CMK (cell line): ENCODE measurements around the gene TDRD7.

ENCODE experiments used
- DNase-seq: peaks from one replicate; pipeline ENCODE4 v3.0.0-alpha.2; 2010; ENCODE audit warnings: low read depth

The TDRD7 gene

GRCh38 chr9:97411789-97412625 is at the start of gene TDRD7:
TSS of gene TDRD7 (plus strand) at chr9:97412096. CDS start at chr9:97428466, 16,370 bp downstream.
- peak; percentile 70 for DNase-seq

GRCh38 chr9:97362777-97363545 is 48.9 kb upstream of the TDRD7 start:
- DNase-seq, result no peak

DNA sequence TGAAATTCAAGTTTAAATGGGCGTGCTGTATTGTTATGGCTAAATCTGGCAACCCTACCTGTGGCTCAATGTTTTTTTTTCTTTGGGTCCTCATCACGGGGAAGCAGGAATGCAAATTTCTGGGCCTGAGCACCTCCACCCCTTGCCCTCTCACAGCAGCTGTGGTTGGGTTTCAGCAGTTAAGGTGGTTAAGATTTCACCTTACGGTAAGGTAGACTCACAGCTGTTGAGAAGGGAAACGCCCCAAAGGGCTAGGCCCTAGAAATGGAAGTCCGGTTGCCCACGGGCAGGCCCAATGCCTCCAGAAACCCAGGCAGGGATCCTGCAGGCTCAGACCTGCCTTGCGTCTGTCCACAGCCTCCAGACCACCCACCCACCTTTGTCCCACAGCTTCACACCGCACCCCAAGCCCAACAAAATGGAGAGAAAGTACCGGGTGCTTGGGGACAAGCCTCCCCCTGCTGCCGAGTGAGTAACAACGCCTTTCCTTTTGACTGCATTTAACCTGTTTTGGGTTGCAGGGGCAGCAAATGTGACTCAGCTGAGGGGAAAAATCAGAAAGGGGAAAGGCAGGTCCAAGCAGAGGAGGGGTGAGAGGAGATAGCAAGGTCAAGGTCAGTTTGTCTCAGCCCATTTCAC is 48.1 kb upstream of the TDRD7 start:
- DNase-seq, result no peak

- no peak for DNase-seq
Measured at GRCh38 chr9:97364769-97365490, 47.0 kb upstream of the TDRD7 start.

DNA sequence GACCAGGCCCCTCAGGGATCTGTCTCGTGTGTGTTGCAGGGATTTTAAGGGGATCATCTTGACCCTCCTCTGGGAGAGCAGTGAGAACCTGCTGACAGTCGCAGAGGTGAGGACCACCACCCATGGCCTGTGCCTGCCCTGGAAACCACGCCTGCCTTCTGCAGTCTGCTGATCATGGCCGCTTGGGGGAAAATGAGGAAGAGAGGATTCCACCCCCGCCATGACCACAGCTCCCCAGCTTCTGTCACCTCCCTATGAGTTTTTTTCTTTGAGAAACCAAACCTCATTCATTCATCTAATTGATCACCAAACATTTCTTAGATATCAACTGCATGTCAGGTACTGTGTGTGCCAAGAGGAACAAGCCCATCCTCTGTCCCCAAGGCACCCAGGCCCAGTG is 46.3 kb upstream of the TDRD7 start:
- no peak for DNase-seq

GRCh38 chr9:97366476-97366875 is 45.4 kb upstream of the TDRD7 start:
- DNase-seq, result no peak

- DNase-seq, result no peak
Measured at GRCh38 chr9:97366889-97367288, 45.0 kb upstream of the TDRD7 start.

DNA sequence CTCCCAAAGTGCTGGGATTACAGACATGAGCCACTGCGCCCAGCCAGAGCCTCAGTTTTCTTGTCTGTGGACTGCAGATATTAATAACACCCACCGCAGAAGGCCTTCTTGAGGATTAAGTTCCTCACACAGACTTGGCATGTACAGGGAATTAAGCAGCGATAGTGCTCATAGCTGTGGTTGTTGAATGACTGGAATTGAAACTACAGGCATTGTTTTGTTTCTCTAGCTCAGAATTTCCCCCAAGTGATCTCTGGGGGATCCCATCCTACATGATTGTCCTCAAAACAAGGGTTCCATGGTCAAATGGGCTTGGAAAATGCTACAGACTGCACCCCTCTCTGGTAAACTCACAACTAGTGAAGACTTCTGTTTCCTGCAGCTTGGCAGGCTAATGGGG is 44.2 kb upstream of the TDRD7 start:
- DNase-seq, result no peak

DNA sequence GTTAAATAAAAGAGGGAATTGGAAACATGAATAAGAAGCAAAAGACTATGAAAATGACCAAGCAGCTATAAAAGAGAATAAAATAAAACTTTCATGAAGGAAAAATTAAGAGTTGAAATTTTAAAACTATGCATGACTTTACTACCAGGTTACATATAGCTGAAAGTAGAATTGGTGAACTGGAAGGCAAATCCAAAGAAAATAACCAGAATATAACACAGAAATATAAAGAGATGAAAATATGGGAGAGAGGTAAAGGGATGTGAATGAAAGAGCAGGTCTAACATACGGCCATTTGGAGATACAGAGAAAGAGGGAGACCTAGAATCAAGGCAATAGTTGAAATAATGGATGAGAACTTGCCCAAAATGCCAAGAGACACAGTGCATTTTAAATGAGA is 42.9 kb upstream of the TDRD7 start:
- DNase-seq, result no peak

DNA sequence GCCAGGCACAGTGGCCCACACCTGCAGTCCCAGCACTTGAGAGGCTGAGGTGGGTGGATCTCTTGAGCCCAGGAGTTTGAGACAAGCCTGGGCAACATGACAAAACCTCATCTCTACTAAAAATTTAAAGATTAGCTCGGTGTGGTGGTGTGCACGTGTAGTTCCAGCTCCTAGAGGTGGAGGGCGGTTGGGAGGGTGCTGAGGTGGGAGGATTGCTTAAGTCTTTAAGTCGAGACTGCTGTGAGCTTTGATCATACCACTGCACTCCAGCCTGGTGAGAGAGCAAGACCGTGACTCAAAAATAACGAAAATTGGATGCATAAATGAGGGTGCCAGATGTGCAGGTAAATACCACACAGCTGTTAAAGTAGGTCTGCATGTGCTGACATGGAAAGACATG is 39.3 kb upstream of the TDRD7 start:
- DNase-seq, result no peak

- no peak for DNase-seq
Measured at GRCh38 chr9:97373331-97373730, 38.6 kb upstream of the TDRD7 start.

DNA sequence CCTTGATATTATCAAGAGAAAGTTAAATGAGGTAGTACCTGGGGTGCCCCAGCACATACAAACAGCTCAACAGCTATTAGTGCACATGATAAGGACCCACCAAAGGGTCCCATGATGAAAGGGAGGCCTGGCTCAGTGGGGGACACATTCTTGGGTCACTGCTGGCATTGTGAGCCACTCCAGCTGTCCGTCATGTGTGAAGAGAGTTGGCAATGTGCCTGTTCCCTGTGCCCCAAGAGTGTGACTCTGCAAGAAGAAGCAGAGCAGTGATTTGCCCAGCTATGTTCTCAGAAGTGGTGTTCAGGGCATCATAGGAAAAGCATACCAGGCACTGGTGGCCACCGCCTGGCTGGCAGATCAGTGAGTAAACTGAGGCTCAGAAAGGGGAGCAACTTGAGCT is 37.1 kb upstream of the TDRD7 start:
- no peak for DNase-seq

- DNase-seq, result no peak
Measured at GRCh38 chr9:97376902-97377301, 35.0 kb upstream of the TDRD7 start.

DNA sequence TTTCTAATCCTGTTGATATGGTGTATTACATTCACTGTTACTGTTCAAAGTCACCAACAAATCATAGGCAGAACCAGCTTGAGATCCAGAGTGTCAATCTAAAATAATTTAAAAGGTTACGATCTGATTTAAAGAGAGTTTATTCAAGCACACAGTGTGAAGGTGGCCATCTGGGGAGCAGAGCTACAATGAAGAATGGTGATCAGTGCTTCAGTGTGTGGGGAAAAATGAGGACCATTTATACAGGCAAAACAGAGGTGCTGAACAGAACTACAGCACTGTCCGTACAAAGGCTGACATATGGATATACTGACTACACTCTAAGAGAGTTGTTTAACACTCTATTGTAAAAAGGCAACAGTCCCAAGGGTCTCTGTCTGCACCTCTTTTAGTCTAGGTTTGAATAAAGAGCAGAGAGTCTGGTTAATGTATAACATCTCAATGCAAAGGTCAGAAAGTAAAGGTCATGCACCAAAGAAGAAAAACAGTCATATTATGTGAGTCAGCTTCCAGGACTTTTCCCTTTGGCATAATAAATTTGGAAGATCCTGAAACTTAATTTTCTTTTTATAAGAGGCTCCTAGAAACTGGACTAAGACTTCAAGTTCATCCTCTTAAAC is 29.7 kb upstream of the TDRD7 start:
- no peak for DNase-seq

DNA sequence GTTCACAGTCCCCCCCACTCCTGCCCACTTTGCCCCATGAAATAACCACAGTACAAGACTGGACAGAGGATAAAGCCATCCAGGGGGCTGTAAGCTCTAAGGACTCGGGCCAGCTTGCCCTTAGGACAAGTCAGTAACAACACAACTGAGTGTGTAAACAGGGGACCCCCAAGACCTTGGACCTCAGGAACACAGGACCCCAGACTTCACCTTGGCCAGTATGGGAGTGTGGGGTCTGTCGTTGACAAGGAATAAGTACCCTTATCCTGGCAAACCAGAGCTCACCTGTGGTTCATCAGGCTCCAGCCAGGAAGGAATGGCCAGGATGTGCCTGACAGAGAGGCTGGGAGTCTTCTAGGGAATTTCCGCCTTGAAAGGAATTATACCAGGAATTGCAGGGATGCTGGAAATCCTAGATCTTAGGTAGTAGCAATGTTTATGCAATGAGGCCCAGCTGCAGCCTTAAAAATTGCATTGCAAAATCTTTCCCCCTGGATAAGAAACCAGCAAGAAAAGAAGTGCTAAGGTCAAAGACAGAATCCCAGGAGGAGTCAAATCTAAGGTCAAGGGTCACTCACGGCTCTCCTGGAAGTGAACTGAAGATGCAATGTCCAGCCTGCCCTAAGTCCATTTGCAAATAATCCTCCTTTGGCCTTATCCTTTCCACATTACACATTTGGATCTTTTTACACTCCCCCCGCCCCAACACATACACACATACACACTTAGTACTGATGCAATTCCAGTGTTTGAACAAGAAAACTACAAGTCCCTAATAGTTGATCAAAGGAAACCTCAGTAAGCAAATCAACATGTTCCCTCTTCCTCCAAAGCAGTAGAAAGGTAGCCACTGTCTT is 27.3 kb upstream of the TDRD7 start:
- DNase-seq, result no peak

DNA sequence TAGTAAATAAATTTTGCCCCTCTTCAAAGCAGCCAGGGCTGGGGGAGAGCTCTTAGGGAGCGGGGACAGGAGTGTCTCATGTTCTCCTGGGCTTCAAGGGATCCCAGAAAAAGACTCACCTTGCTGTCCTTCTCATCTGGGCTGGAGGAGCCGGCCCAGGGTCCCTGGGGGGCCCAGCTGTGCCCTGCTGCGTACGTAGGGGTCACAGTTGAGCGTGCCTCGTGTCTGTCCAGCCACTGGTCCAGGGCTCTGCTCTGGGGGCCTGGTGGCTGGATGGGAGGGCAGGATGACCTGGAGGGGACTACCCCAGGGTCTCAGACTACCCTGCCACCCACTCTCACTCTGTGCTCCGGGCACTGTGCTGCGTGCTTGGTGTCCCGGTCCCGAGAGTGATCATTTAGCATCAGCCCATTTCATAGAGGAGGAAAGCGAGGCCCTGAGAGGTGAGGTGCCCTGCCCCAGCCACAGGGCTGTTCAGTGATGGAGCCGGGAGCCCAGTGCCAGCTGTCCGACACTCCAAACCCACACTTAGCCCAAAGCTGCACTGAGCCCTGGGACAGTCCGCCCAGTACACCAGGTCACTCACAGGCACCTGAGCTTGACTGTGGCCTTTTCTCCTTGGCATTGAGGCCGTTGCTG is 26.2 kb upstream of the TDRD7 start:
- DNase-seq, result no peak

DNA sequence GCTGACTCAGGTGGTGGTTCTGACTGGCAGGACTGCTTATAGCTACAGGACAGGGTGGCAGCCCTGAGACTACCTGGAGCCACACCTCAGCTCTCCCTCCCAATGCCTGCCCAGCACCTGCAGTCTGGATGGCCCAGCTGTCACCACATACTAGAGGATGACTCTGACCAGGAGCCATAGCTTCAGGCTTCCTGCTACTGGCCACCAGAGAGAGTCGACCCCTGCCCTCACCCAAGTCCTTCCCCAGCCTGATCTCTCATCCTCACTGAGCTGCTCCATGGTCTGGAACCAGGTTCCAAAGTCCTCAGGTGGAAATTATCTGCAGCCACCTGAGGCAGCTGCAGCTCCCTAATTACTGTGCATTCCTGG is 25.6 kb upstream of the TDRD7 start:
- no peak for DNase-seq

DNA sequence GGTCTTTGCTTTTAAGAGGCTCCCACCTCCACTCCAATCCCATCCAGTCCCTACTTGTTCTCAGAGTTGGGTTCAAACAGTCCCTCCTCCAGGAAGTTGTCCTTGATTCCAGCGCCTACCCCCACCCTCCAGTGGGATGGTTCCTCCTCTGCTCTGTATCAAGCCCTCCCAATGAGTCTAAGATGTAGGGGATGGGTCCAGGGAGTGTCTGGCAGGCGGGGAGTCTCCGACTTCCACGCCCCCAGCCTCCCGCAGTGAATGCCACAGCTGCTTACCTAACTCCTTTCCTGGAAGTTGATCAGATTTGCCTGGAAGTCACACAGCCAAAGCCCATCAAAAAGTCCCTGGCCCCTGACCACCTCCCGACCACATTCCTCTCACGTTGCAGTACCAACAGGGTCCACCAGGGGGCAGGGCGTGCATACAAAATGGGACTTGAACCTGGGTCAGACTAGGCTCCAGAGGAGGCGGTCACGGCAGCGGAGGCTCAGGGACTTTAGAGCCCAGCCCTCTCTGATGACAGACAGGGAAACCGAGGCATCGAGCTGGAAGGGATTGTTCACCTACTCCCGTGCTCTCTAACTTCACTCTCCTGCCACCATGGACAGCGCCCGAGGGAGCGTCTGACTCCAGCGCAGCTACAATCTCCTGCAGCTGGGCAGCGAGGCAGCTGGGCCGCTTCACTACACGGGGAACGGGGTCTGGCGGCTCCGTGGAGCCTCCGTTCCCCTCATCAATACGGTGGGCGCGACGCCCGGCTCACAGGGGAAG is 25.0 kb upstream of the TDRD7 start:
- DNase-seq, result peak; percentile 26

- no peak for DNase-seq
Measured at GRCh38 chr9:97387504-97387886, 24.4 kb upstream of the TDRD7 start.
